GM10248 (cell line): ENCODE results near the gene SPTB.

ENCODE experiments used
- CTCF ChIA-PET: fragments of 300-600 bp; sonication (Branson Sonifier 250); formaldehyde crosslinking; extraction: SDS; loops from one replicate; lab custom pipeline; 2021; ENCODE audit warnings: antibody characterized with exemption; lab: Yijun Ruan, JAX
- POLR2A ChIA-PET: fragments of 350-650 bp; sonication (Branson Sonifier 250); formaldehyde crosslinking; extraction: SDS; loops from one replicate; lab custom pipeline; 2020; ENCODE audit warnings: antibody characterized with exemption; lab: Yijun Ruan, JAX
- DNase-seq: peaks from one replicate; pipeline ENCODE4 v3.0.0; 2012; ENCODE audit errors: extremely low spot score
- TF ChIP-seq, protein P1 (sequence below): IDR thresholded peaks from 2 replicates; pipeline ENCODE4 v1.5.1; 2012; ENCODE audit warnings: mild to moderate bottlenecking, low read depth; ENCODE audit errors: extremely low read depth, missing control alignments, control extremely low read depth

SPTB gene

GRCh38 chr14:64779472-64779871 lies 100.2 kb downstream of the SPTB start:
- CTCF ChIA-PET = interaction anchor here (1.3 to 3.4 kb wide), 4 partner anchors 10 to 20 kb away, joined by 3 to 9 read pairs (median 6); no protein-coding TSS in a partner anchor
- POLR2A ChIA-PET = no interaction called here
- no peak for DNase-seq
- TF ChIP-seq, protein P1, sequence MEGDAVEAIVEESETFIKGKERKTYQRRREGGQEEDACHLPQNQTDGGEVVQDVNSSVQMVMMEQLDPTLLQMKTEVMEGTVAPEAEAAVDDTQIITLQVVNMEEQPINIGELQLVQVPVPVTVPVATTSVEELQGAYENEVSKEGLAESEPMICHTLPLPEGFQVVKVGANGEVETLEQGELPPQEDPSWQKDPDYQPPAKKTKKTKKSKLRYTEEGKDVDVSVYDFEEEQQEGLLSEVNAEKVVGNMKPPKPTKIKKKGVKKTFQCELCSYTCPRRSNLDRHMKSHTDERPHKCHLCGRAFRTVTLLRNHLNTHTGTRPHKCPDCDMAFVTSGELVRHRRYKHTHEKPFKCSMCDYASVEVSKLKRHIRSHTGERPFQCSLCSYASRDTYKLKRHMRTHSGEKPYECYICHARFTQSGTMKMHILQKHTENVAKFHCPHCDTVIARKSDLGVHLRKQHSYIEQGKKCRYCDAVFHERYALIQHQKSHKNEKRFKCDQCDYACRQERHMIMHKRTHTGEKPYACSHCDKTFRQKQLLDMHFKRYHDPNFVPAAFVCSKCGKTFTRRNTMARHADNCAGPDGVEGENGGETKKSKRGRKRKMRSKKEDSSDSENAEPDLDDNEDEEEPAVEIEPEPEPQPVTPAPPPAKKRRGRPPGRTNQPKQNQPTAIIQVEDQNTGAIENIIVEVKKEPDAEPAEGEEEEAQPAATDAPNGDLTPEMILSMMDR = no peak

DNA sequence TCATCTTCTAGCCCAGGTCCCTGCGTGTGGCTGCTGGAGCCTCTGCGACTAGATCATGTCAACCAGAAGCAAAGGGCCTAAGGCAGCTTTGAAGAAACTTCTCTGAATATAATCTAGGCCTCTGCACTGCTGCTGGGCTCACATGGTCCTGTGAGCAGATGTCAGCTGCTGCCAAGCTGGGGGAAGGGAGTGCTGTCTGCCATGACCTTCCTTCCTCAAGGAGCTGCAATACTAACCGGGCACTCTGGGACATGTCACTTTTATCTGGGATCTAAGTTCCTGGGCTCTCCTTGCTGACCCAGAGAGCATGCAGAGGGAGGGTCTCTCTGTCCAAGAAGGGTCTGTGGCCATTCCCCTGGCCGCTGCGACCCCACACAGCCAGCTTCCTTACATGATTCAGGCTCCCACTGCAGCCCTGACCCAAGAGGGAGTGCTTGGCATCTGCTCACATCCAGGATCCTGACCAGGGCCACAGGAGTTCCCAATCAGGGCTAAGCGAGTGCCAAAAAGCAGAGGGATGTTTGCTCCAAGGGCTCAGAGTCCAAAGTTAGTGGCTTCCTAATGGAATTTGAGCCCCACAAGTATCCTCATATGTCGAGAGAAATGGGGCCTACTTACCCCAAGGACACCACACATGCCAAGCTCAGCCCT lies 101.5 kb downstream of the SPTB start:
- ChIA-PET POLR2A (no interaction called here), CTCF (interaction anchor here (1.4 to 3.4 kb wide), 2 partner anchors 16 to 113 kb away, joined by 3 to 9 read pairs; no protein-coding TSS in a partner anchor)
- TF ChIP-seq, protein P1 = no peak
- DNase-seq = no peak

DNA sequence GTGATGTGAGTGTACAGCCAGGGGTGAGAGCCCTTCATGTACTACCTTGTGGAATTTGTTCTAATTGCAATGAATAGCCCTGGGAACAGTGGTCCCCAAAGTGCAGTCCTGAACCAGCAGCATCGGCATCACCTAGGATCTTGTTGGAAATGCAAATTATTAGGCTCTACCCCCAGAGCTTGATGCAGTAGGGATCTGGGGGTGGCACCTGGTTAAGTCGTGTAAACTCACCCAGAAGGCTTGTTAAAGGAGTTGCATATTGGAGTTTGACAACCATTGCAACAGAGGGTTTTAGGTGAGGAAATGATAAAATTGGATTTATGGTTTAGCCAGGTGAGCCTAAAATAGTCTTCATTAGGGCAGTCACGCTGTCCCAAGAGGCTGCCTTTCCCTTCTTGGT lies 102.2 kb downstream of the SPTB start:
- ChIA-PET CTCF (interaction anchor here (1.0 to 1.4 kb wide), 4 partner anchors 12 to 114 kb away, joined by 3 to 4 read pairs (median 3); no protein-coding TSS in a partner anchor), POLR2A (no interaction called here)
- no peak for DNase-seq
- TF ChIP-seq, protein P1 = no peak

DNA sequence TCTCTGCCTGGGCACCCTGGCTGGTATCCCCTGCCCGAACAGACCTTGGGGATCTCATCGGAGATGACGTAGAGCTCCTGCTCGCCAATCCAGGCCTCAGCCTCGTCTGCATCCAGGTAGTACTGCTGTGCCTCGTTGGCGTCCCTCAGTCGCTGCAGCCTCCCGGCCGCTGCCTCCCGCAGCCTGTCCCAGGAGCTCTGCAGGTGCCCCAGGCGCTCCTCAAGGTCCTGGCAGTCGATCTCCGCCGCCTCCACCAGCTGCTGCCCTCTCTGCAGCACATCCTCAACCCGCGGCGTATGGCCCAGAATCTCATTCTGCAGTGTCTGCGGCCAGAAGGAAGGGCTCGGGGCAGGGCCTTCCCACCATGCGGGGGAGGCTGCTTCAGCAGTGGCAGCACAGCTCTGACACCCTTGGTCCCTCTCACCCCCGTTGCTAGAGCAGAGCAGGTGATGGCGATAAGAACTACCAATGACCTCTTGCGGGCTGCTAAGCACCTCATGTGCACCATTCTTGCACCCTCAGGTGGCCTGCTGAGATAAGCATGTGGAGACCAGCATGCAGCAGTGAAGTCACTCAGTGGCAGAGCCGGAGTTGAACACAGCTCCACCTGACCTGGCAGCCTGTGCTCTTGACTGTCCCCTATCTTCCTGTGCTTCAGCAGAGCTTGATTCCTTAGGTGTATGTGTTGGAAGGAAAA lies 104.5 kb downstream of the SPTB start:
- TF ChIP-seq, protein P1 = no peak
- CTCF ChIA-PET = interaction anchor here (0.7 to 5.8 kb wide), 7 partner anchors 8 to 116 kb away, joined by 3 to 28 read pairs (median 4); no protein-coding TSS in a partner anchor
- POLR2A ChIA-PET = interaction anchor here (0.6 kb wide), 1 partner anchor 10 kb away, joined by 3 read pairs; no protein-coding TSS in a partner anchor
- DNase-seq = no peak

GRCh38 chr14:64774272-64774671 lies 105.4 kb downstream of the SPTB start:
- ChIA-PET CTCF (interaction anchor here (1.1 to 5.8 kb wide), 5 partner anchors 9 to 117 kb away, joined by 3 to 28 read pairs (median 7); no protein-coding TSS in a partner anchor), POLR2A (no interaction called here)
- TF ChIP-seq, protein P1 = no peak
- DNase-seq = no peak

DNA sequence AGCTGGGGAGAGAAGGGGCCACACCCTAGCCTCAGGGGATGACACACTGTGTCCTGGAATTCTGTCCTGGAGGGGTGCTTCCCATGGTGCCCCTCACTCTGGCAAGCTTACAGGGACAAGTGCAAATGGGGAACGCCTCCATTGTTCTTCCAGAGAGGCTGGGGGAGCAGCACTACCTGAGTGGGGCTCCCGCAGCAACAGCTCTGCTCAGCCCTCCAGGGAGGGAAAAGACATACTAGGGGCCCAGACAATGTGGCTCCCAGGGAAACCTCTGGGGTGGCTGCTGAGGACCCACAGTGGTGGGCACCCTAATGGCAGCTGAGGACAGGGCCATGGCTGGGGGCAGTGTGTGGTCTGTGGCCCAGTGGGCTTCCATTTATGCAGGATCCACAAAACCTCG lies 106.1 kb downstream of the SPTB start:
- ChIA-PET POLR2A (no interaction called here), CTCF (interaction anchor here (1.2 to 5.8 kb wide), 4 partner anchors 9 to 118 kb away, joined by 3 to 28 read pairs (median 10); no protein-coding TSS in a partner anchor)
- no peak for DNase-seq
- TF ChIP-seq, protein P1 = no peak
